HepG2 (cell line): ENCODE measurements around the gene SLC66A3. TPM values are rescaled to one million over a fixed set of nuclear protein-coding genes. Genes with fewer than 3 reads are reported as not detected.

Experiments
- ATAC-seq: fragments of 200-7000 bp; cut with Tn5 transposase; 3 replicates; pipeline ENCODE4 v1.9.1; 2020; ENCODE audit warnings: mild to moderate bottlenecking, moderate library complexity
- BruUV-seq: library from RNA; stranded (reverse); fragments of 400-500 nt; replicated peaks from 2 replicates; lab custom pipeline; 2021; lab: Mats Ljungman, UMichigan
- CTCF ChIA-PET: fragments of 300-600 bp; formaldehyde crosslinking; extraction: SDS; loops from one replicate; lab custom pipeline; 2021; ENCODE audit warnings: low total read pairs, inconsistent platforms, low intra/inter-chr PET ratio; lab: Yijun Ruan, JAX
- POLR2A ChIA-PET: fragments of 350-600 bp; sonication (Branson Sonifier 250); formaldehyde crosslinking; loops from one replicate; lab custom pipeline; 2020; ENCODE audit warnings: antibody characterized with exemption, inconsistent platforms; lab: Yijun Ruan, JAX
- DNase-seq: peaks from one replicate; pipeline ENCODE4 v3.0.0-alpha.2; 2015; ENCODE audit warnings: low spot score
- FAIRE-seq: peaks from 3 replicates; lab custom pipeline; 2011; peaks lifted over from hg19 to GRCh38; lab: Jason Lieb, UNC
- H2AFZ ChIP-seq: one replicate; pipeline ENCODE4 v1.6.1; 2011; ENCODE audit warnings: low read length, inconsistent platforms
- H3K27ac ChIP-seq: fragments of 300-600 bp; 3 replicates; pipeline ENCODE4 v1.8.0; 2011; ENCODE audit warnings: mixed run types, mild to moderate bottlenecking, mixed read lengths, low read length, inconsistent platforms; ENCODE audit not compliant: insufficient read depth; ENCODE audit errors: extremely low read length
- H3K27me3 ChIP-seq, 2 experiments: fragments of 200-600 bp in 1 of 2; 2 replicates in 1 of 2; 3 replicates in 1 of 2; pipeline versions ENCODE4 v1.6.0 to v1.8.0; 2011; ENCODE audit warnings: low read length in 2 of 2, mild to moderate bottlenecking in 2 of 2, moderate library complexity in 2 of 2, inconsistent platforms in 1 of 2; ENCODE audit not compliant: insufficient read depth in 2 of 2, control insufficient read depth in 1 of 2
- H3K36me3 ChIP-seq, 2 experiments: fragments of 200-600 bp in 1 of 2; replicated peaks in 1 of 2; 2 replicates in 1 of 2; 3 replicates in 1 of 2; pipeline versions ENCODE4 v1.5.1 to v1.8.0; 2011; ENCODE audit warnings: low read length in 2 of 2, inconsistent platforms in 1 of 2; ENCODE audit not compliant: insufficient read depth in 2 of 2, control insufficient read depth in 1 of 2
- H3K4me1 ChIP-seq: 2 replicates; pipeline ENCODE4 v1.5.1; 2012; ENCODE audit warnings: low read length, inconsistent platforms; ENCODE audit not compliant: insufficient read depth
- H3K4me2 ChIP-seq: 2 replicates; pipeline ENCODE4 v1.6.0; 2011; ENCODE audit warnings: low read depth, low read length, inconsistent platforms
- H3K4me3 ChIP-seq, 3 experiments: fragments of 200-600 bp in 1 of 3; sonication (generic), shearing (Covaris generic) in 1 of 3; replicated peaks in 1 of 3; 2 replicates each; pipeline ENCODE4 v1.5.1; 2011 to 2016; ENCODE audit warnings: low read length in 3 of 3, inconsistent platforms in 2 of 3, low read depth in 2 of 3, mild to moderate bottlenecking in 2 of 3, control low read depth in 1 of 3, mixed read lengths in 1 of 3; ENCODE audit not compliant: insufficient read depth in 1 of 3
- H3K79me2 ChIP-seq: one replicate; pipeline ENCODE4 v1.6.1; 2011; ENCODE audit warnings: low read length, inconsistent platforms; ENCODE audit not compliant: insufficient read depth
- H3K9ac ChIP-seq: 2 replicates; pipeline ENCODE4 v1.6.0; 2011; ENCODE audit warnings: mild to moderate bottlenecking, low read depth, low read length, inconsistent platforms; ENCODE audit not compliant: insufficient read depth
- H3K9me3 ChIP-seq: 2 replicates; pipeline ENCODE4 v1.5.1; 2012; ENCODE audit warnings: mild to moderate bottlenecking, low read length
- H4K20me1 ChIP-seq: 2 replicates; pipeline ENCODE4 v1.6.0; 2011; ENCODE audit warnings: inconsistent platforms, mild to moderate bottlenecking, low read length, moderate library complexity; ENCODE audit not compliant: insufficient read depth
- CBFB ChIP-seq: sonication (generic); formaldehyde crosslinking; IDR thresholded peaks from 2 replicates; pipeline ENCODE4 v1.4.0; 2020; ENCODE audit warnings: missing genetic modification reagents
- NPAS2 ChIP-seq: sonication (generic); formaldehyde crosslinking; IDR thresholded peaks from 2 replicates; pipeline ENCODE4 v1.8.0; 2022; ENCODE audit warnings: mild to moderate bottlenecking, missing genetic modification reagents, borderline replicate concordance
- POLR2AphosphoS2 ChIP-seq: IDR thresholded peaks from 2 replicates; pipeline ENCODE4 v1.6.1; 2011; ENCODE audit warnings: low read depth, low read length, improper control_type of control experiment
- POLR2G ChIP-seq: fragments of 200-400 bp; formaldehyde crosslinking; IDR thresholded peaks from 2 replicates; pipeline ENCODE4 v1.6.1; 2018; ENCODE audit warnings: mild to moderate bottlenecking, low read depth, low read length, moderate library complexity
- RBM22 ChIP-seq: fragments of 200-400 bp; formaldehyde crosslinking; optimal IDR thresholded peaks from 2 replicates; pipeline ENCODE3; 2017; ENCODE audit warnings: mild to moderate bottlenecking, low read length, moderate library complexity
- SATB2 ChIP-seq: sonication (generic); formaldehyde crosslinking; IDR thresholded peaks from 2 replicates; pipeline ENCODE4 v1.5.0; 2020; ENCODE audit warnings: missing genetic modification reagents
- SSRP1 ChIP-seq: IDR thresholded peaks from 2 replicates; pipeline ENCODE4 v1.6.1; 2016; ENCODE audit warnings: control low read depth
- ZNF207 ChIP-seq: fragments of 450-650 bp; IDR thresholded peaks from 2 replicates; pipeline ENCODE4 v1.6.1; 2016; ENCODE audit warnings: antibody characterized with exemption, borderline replicate concordance
- ZNF382 ChIP-seq: sonication (generic); formaldehyde crosslinking; IDR thresholded peaks from 2 replicates; pipeline ENCODE4 v1.5.0; 2020; ENCODE audit warnings: missing genetic modification reagents, mild to moderate bottlenecking, borderline replicate concordance
- ZNF629 ChIP-seq: sonication (generic); formaldehyde crosslinking; conservative IDR thresholded peaks from 2 replicates; pipeline ENCODE4 v1.5.0; 2020; ENCODE audit warnings: missing genetic modification reagents
- WGBS: methylation state at CpG from one replicate; pipeline ENCODE4 v1.1.6; 2017; ENCODE audit warnings: low lambda C conversion rate; 5-methylcytosine and 5-hydroxymethylcytosine counted together
- in situ Hi-C: cut with HindIII; loops from 2 replicates; pipeline ENCODE4 v1.10.0; 2017; ENCODE audit warnings: low pct_unique_long_range_greater_than_20kb; ENCODE audit not compliant: extremely low pct_ligation_motif_present
- intact Hi-C: fragments of 100-400 bp; cut with micrococcal nuclease; formaldehyde crosslinking; loops from one replicate; pipeline ENCODE4 v1.10.0; 2022; ENCODE audit not compliant: unreplicated experiment
- polyA plus RNA-seq, 8 experiments: library from polyadenylated mRNA; depleted of rRNA in 3 of 8; stranded (reverse) in 7 of 8; unstranded in 1 of 8; fragments of >200 nt; fragmentation: Illumina TruSeq in 4 of 8; extraction: Trizol in 4 of 8; gene quantifications; 2 replicates each; pipeline versions ENCODE4 v1.2.1 to v1.2.3, GENCODE V29; 2011 to 2016; ENCODE audit warnings: low read depth in 4 of 8, missing spikeins in 1 of 8, mixed read lengths in 1 of 8; ENCODE audit not compliant: insufficient read depth in 1 of 8
- total RNA-seq, 5 experiments: library from RNA; depleted of rRNA; stranded (reverse); fragments of >200 nt; fragmentation: Illumina TruSeq; extraction: Trizol; gene quantifications; 2 replicates each; pipeline ENCODE4 v1.2.3, GENCODE V29; 2016; ENCODE audit warnings: low read depth in 1 of 5
- TF ChIP-seq, protein P1 (sequence below): sonication (generic); formaldehyde crosslinking; IDR thresholded peaks from 2 replicates; pipeline ENCODE4 v1.4.0; 2020; ENCODE audit warnings: low read depth, missing genetic modification reagents
- TF ChIP-seq, protein P2 (sequence below): sonication (generic); formaldehyde crosslinking; IDR thresholded peaks from 2 replicates; pipeline ENCODE4 v1.8.1; 2022; ENCODE audit warnings: low read depth, mild to moderate bottlenecking, missing genetic modification reagents

The SLC66A3 gene
- total and polyA plus RNA-seq, 2 of the 13 experiments (the other 11 are each of a cell fraction or from before 2014, with no cell fraction given) = 2.2 to 3.7 TPM

DNA sequence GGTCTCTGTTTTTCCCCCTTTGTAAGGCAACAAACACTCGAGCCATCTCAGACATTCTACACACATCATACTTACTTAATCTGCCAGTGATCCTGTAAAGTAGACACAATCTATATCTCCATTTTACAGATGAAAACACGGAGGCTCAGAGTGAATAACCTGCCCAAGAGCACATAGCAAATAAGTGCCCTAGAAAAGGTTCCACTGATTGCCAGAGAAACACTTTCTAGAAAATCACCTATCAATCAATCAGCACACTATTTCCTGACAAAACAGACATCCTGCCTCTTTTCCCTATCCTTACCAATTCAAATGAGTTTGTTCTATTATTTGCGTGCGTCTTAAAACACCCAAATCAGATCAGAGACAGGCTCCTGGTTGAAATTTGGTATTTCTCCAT lies 23.9 kb downstream of the SLC66A3 start:
- H3K27me3 ChIP-seq = no peaks in the 10 kb centered on the region
- ATAC-seq (no peak), FAIRE-seq (no peak), DNase-seq (no peak)
- no TSS peak for BruUV-seq
- H3K79me2 ChIP-seq = no peaks in the 10 kb centered on the region
- H3K4me2 ChIP-seq = no peak overlapping the region
- TF ChIP-seq SATB2 (CRISPR knock-in tag) (no peak), RBM22 (peak; percentile 95), SSRP1 (0 out of 2 replicates have a peak, but pooled peaks have one; percentile 16), ZNF207 (no peak), CBFB (CRISPR knock-in tag) (no peak), ZNF629 (CRISPR knock-in tag) (peak; percentile 41; the same call in 1 of the 2 replicates), NPAS2 (no peak), POLR2AphosphoS2 (0 out of 2 replicates have a peak, but pooled peaks have one; percentile 44), ZNF382 (CRISPR knock-in tag) (no peak), POLR2G (0 out of 2 replicates have a peak, but pooled peaks have one; percentile 16)
- TF ChIP-seq, protein P1, sequence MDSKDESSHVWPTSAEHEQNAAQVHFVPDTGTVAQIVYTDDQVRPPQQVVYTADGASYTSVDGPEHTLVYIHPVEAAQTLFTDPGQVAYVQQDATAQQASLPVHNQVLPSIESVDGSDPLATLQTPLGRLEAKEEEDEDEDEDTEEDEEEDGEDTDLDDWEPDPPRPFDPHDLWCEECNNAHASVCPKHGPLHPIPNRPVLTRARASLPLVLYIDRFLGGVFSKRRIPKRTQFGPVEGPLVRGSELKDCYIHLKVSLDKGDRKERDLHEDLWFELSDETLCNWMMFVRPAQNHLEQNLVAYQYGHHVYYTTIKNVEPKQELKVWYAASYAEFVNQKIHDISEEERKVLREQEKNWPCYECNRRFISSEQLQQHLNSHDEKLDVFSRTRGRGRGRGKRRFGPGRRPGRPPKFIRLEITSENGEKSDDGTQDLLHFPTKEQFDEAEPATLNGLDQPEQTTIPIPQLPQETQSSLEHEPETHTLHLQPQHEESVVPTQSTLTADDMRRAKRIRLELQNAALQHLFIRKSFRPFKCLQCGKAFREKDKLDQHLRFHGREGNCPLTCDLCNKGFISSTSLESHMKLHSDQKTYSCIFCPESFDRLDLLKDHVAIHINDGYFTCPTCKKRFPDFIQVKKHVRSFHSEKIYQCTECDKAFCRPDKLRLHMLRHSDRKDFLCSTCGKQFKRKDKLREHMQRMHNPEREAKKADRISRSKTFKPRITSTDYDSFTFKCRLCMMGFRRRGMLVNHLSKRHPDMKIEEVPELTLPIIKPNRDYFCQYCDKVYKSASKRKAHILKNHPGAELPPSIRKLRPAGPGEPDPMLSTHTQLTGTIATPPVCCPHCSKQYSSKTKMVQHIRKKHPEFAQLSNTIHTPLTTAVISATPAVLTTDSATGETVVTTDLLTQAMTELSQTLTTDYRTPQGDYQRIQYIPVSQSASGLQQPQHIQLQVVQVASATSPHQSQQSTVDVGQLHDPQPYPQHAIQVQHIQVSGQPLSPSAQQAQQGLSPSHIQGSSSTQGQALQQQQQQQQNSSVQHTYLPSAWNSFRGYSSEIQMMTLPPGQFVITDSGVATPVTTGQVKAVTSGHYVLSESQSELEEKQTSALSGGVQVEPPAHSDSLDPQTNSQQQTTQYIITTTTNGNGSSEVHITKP (CRISPR knock-in tag) = no peak
- TF ChIP-seq, protein P2, sequence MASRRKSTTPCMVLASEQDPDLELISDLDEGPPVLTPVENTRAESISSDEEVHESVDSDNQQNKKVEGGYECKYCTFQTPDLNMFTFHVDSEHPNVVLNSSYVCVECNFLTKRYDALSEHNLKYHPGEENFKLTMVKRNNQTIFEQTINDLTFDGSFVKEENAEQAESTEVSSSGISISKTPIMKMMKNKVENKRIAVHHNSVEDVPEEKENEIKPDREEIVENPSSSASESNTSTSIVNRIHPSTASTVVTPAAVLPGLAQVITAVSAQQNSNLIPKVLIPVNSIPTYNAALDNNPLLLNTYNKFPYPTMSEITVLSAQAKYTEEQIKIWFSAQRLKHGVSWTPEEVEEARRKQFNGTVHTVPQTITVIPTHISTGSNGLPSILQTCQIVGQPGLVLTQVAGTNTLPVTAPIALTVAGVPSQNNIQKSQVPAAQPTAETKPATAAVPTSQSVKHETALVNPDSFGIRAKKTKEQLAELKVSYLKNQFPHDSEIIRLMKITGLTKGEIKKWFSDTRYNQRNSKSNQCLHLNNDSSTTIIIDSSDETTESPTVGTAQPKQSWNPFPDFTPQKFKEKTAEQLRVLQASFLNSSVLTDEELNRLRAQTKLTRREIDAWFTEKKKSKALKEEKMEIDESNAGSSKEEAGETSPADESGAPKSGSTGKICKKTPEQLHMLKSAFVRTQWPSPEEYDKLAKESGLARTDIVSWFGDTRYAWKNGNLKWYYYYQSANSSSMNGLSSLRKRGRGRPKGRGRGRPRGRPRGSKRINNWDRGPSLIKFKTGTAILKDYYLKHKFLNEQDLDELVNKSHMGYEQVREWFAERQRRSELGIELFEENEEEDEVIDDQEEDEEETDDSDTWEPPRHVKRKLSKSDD = no peak
- CTCF ChIA-PET = no interaction called here
- in situ Hi-C loops (no loop called here), intact Hi-C loops (loop anchor here (5.0 kb wide), 1 partner anchor 47 kb away; a partner anchor contains a TSS)
- WGBS = 84% methylated on average over 4 of the region's 4 CpGs
- POLR2A ChIA-PET = no interaction called here
- no peak overlapping the region for H3K27ac ChIP-seq
- H4K20me1 ChIP-seq = no peaks in the 10 kb centered on the region
- no peak overlapping the region for H3K4me3 ChIP-seq
- H3K36me3 ChIP-seq = peaks cover 4 to 20% of the 10 kb centered on the region in 2 experiments
- H3K4me1 ChIP-seq = 0 out of 2 replicates have a peak, but pooled peaks cover 13% of the 10 kb centered on the region
- H2AFZ ChIP-seq = no peak overlapping the region
- H3K9me3 ChIP-seq = no peaks in the 10 kb centered on the region
- H3K9ac ChIP-seq = no peak overlapping the region
